PC-9 (cell line): ENCODE data around the gene SMYD2.

ENCODE experiments used
- CTCF ChIP-seq: fragments of 200-600 bp; sonication (generic); conservative IDR thresholded peaks from 2 replicates; pipeline ENCODE4 v1.6.1; 2017; ENCODE audit warnings: mixed run types, antibody characterized with exemption, mild to moderate bottlenecking, moderate library complexity
- EZH2 ChIP-seq: fragments of 200-600 bp; sonication (generic); IDR thresholded peaks from 2 replicates; pipeline ENCODE4 v1.8.0; 2017; ENCODE audit warnings: antibody characterized with exemption, low read depth

GRCh38 chr1:214241060-214241459, 39.9 kb upstream of the SMYD2 start:
- TF ChIP-seq CTCF (no peak), EZH2 (no peak)
